HG03139 (cell line): Measurements from ENCODE around the gene GTPBP3.
"Not testable (repeated sequence)": the region's sequence is repeated elsewhere in the genome, so short reads cannot be mapped to it uniquely, and the experiment has no call there.

Experiments
- ATAC-seq: cut with Tn5 transposase; IDR thresholded peaks from one replicate; pipeline ENCODE4 v1.9.1; 2021; ENCODE audit not compliant: unreplicated experiment

GTPBP3 gene

GRCh38 chr19:17341386-17341785 lies 4.0 kb downstream of the GTPBP3 start:
- ATAC-seq = no peak

- ATAC-seq = no peak
Measured at GRCh38 chr19:17341845-17342244, 4.5 kb downstream of the GTPBP3 start.

GRCh38 chr19:17346109-17346671 lies 8.8 kb downstream of the GTPBP3 start:
- ATAC-seq = no peak

GRCh38 chr19:17347361-17347760 lies 10.0 kb downstream of the GTPBP3 start:
- ATAC-seq = no peak

GRCh38 chr19:17347877-17348276 lies 10.5 kb downstream of the GTPBP3 start:
- ATAC-seq = no peak

- no peak for ATAC-seq
Measured at GRCh38 chr19:17348700-17349099, 11.3 kb downstream of the GTPBP3 start.

- no peak for ATAC-seq
Measured at GRCh38 chr19:17351815-17352435, 14.6 kb downstream of the GTPBP3 start.

- ATAC-seq = no peak
Measured at GRCh38 chr19:17352608-17353280, 15.4 kb downstream of the GTPBP3 start.

- no peak for ATAC-seq
Measured at GRCh38 chr19:17353386-17353785, 16.0 kb downstream of the GTPBP3 start.

- ATAC-seq = no peak
Measured at GRCh38 chr19:17357078-17357666, 19.8 kb downstream of the GTPBP3 start.

- ATAC-seq = no peak
Measured at GRCh38 chr19:17357724-17358123, 20.4 kb downstream of the GTPBP3 start.

GRCh38 chr19:17358395-17358794 lies 21.0 kb downstream of the GTPBP3 start:
- ATAC-seq = no peak

- ATAC-seq = no peak
Measured at GRCh38 chr19:17359905-17360800, 22.8 kb downstream of the GTPBP3 start.

GRCh38 chr19:17363852-17364605 lies 26.7 kb downstream of the GTPBP3 start:
- ATAC-seq = not testable (repeated sequence)

- ATAC-seq = no peak
Measured at GRCh38 chr19:17365361-17365760, 28.0 kb downstream of the GTPBP3 start.

GRCh38 chr19:17370026-17370587 lies 32.8 kb downstream of the GTPBP3 start:
- no peak for ATAC-seq

- ATAC-seq = no peak
Measured at GRCh38 chr19:17376935-17377600, 39.7 kb downstream of the GTPBP3 start, which contains the start of gene PLVAP. Gene PLVAP, minus strand, starts transcription at chr19:17377342. Its CDS starts 54 bp downstream, at chr19:17377288.

- ATAC-seq = no peak
Measured at GRCh38 chr19:17378271-17378670, 40.9 kb downstream of the GTPBP3 start.

GRCh38 chr19:17379221-17379631 lies 41.9 kb downstream of the GTPBP3 start:
- no peak for ATAC-seq
